Fibroblast of skin of scalp (primary cell): ENCODE data around the gene TTYH1.
A peak's percentile ranks its signal among the peaks of the same experiment; 100 is the strongest.
"Not testable (repeated sequence)": the region's sequence is repeated elsewhere in the genome, so short reads cannot be mapped to it uniquely, and the experiment has no call there.

Source experiments
- DNase-seq: peaks from one replicate; pipeline ENCODE4 v3.0.0-alpha.2; 2013

Gene TTYH1

DNA sequence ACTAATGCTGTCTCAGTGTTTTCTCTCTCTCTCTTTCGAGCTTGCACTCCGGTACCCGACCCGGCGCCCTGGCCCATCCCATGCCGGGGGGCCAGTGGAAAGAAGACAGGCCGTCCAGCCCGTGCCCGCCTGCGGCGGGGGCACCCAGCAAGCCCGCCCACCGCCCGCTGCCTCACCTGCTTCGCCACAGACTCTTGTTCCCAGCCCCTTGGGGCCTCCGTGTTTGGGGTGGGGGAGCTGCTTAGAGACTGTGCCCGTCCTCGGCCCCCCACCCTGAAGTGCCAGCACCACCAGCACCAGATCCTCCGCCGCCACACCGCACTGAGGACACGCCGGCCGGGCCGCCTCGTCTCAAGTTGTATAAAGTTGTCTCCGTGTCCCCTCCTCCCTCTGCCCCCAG, 45.9 kb downstream of the TTYH1 start:
- no peak for DNase-seq

DNA sequence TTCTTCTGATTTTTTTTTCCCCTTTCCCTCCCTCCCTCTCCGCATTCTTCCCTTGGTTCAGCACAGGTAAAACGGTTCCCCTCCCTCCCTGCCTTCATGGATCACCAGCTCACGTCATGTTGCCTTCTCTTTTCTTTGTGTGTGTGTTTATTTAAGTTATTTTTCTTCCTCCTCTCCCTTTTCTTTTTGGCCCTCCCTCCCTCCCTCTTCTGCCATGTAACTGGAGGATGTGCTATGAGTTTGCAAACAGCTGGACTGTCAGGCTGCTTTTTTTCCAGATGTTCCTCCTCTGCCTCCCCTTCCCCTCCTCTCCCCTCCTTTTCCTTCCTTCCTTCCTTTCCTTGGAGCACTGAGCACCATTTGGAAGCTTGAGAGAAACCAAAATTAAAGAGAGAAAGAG, 46.3 kb downstream of the TTYH1 start:
- no peak for DNase-seq

DNA sequence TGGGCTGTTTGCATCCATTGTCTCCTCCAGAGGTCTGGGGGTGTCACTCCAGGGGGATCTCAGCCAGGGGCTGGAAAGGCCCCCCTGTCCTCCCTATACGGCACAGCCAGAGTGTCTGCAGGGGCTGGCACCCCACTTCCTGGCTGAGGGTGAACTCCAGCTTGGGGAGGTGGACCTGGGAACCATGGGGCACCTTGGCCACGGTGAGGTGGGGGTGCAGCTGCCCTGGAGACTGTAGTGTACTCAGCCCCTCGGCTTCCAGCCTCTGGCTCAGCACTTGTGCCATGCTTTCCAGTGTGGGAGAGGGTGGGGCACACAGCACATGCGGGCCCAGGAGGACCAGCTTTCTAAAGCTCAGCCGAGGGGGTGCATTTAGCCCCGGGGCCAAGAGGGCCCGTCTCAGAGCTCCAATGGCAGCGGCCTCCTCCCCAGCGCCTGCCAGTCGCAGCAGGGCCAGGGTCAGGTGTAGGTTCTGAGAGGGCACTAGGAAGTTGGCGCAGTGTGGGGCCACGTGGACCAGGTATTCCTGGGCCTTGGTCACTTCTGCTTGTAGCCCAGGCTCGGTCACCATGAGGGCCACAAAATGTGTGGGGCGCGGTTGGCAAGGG, 46.9 kb downstream of the TTYH1 start:
- DNase-seq: no peak

DNA sequence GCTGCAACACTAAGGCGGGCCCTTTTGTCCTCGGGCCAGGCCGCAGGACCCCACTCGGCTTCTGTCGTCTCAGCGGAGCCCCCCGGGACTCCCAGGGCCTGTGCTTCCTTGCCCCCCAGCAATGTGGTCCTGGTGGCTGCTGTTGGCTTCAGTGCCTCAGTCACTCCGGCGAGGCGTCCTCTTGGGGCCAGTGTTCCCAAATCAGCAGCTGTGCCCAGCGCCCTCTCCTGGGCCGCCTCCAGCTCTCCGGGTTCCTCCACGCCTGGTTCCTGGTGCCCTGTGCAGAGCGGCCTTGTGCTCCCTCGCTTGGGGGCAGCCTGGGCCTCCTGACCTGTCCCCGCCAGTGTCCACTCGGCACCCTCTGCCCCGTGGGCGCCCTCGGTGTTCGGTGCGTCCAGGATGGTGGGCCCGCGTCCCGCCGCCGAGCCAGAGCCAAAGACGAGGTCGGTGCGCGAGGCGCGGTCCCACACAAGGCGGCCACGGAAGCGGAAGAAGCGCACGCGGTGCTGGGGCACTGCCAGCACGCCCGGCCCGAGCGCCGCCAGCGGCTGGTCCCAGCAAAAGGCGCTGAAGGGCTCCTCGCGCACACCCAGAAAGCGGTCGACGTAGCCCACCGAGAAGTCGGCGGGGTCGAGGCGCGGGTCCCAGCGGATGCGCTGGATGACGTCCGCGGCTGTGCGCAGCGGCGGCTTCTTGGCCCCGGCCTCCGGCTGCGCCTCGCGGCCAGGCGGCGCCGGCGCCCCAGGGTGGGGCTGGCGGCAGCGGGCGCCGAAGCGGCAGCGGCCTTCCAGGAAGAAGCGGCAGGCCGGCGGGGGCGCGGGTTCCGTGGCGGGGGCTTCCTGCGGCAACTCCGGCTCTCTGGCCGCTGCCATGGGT, 47.6 kb downstream of the TTYH1 start:
- DNase-seq: peak; percentile 80

DNA sequence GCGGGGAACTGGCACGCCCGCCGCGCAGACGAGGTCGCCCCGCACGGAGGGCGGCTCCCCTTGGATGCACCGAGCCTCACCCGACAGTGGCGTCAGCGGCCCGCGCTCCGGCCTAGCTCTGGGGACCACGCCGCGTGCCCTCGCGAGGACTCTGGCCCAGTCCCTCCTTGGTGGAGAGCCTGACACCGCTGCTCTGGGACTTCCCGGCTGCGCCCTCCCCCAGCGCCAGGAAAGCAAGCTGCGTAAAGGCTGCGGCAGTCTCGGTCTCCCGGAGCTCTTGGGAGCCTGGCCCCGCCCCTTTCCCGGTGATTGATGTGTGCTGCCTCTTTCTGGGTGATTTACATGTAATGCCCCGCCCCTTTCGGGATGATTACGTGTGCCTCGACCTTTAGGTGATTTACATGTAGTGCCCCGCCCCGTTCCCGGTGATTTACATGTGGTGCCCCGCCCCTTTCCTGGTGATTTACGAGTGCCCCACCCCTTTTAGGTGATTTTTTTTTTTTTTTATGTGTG, 48.3 kb downstream of the TTYH1 start, which contains the start of gene LENG9:
Gene LENG9, minus strand, starts transcription at position 248 of the 513 bp plus-strand sequence. CDS start 252 bp downstream, outside the sequence.
- DNase-seq: peak; percentile 99

DNA sequence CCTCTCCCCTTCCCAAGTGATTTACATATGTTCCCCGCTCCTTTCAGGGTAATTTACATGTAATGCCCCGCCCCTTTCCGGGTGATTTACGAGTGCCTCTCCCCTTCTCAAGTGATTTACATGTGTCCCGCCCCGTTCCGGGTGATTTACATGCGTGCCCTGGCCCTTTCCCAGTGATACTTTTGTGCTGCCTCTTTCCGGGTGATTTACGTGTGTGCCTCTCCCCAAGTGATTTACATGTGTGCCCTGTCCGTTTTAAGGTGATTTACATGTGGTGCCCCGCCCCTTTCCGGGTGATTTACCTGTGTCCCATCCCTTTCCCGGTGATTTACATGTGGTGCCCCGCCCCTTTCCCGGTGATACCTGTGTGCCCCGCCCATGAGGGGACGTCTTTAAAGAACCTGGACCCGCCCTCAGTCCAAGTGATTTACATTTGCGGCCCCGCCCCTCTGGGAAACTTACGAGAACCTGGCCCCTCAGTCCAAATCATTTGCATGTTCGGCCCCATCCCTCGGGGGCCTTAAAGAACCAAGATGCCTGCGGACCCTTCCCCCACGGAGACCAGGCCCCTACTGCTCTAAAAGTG, 48.9 kb downstream of the TTYH1 start:
- DNase-seq: peak; percentile 82

DNA sequence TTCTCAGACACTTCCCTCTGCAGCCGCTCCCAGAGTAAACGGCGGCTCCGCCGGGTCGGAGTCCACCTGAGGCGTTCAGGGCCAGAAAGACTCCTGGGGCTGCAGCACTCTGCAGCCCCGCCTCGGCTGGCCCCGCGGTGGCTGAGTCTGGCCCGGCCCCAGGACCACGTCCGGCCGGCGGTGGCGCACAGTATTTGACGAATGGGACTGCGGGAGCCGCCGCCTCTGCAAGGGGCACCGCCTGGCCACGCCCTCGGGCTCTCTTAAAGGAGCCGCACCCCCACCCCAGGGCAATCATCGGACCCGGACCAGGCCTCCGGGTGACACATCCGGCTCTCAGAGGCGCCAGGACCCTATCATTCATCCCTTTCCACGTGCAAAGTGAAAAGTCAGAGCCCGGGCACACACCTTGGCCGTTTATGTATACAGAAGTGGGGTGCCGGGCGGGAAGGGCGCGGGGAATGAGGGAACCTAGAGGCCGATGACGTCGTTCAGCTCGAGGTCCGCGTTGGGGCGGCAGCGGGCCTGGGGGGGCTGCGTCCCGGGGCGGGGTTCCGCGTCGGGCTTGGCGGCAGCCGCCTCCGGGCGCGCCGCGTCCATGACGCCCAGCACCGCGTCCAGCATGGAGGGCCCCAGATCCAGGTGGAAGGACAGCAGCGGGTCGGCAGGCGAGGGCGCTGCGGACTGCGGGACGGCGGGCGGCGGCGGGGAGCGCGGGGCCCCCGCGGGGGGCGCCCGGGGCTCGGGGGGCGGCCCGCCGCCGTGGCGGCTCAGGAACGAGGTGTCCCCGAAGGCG, 49.6 kb downstream of the TTYH1 start:
- DNase-seq: peak; percentile 87

DNA sequence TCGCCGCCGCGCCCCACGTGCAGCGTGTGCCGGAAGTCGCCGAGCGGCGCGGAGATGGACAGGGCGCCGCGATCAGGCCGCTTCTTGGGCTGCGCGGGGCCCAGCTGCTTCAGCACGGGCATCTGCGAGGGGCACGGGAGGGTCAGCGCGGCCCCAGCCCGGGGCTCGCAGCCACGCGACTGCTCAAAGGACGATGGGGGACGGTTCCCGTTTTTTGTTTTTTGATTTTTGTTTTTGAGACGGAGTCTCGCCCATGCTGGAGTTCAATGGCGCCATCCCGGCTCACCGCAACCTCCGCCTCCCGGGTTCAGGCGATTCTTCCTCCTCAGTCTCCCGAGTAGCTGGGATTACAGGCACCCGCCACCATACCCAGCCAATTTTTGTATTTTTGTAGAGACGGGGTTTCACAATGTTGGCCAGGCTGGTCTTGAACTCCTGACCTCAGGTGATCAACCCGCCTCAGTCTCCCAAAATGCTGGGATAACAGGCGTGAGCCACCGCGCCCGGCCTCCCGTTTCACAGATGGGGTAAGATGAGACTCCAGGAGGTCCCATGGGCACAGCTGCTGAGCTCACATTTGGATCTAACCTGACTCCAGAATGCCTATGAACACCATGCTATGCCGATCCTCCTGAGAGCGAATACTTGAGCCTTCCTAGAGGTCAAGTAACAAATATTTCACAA, 50.3 kb downstream of the TTYH1 start:
- DNase-seq: no peak

DNA sequence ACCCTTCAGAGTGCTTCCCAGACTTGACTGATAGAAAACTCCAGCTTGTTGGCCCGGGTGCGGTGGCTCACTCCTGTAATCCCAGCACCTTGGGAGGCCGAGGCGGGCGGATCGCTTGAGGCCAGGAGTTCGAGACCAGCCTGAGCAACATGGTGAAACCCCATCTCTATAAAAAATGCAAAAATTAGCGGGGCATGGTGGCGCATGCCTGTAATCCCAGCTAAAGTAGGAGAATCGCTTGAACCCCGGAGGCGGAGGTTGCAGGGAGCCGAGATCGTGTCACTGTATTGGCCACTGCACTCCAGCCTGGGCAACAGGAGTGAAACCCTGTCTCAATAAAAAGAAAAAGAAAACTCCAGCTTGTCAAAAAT, 50.8 kb downstream of the TTYH1 start:
- DNase-seq: not testable (repeated sequence)

DNA sequence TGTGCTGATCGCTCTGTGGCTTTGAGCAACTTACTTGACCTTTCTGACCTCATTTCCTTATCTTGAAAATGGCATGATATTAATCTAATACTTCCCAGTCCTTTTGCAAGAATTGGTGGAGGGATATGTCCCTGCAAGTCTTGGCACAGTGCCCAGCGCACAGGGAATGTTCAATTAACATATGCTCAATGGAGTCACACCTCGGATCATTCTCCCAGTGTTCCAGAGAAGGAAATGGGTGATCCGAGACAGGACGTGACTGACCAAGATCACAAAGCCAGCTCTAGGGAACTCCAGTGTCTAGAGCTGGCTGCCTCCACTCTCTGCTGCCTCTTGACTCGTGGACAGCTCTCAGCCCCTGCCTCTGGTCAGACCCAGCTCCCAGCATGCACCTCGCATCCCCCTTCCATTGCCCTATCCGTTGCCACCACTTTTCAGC, 54.3 kb downstream of the TTYH1 start:
- no peak for DNase-seq

DNA sequence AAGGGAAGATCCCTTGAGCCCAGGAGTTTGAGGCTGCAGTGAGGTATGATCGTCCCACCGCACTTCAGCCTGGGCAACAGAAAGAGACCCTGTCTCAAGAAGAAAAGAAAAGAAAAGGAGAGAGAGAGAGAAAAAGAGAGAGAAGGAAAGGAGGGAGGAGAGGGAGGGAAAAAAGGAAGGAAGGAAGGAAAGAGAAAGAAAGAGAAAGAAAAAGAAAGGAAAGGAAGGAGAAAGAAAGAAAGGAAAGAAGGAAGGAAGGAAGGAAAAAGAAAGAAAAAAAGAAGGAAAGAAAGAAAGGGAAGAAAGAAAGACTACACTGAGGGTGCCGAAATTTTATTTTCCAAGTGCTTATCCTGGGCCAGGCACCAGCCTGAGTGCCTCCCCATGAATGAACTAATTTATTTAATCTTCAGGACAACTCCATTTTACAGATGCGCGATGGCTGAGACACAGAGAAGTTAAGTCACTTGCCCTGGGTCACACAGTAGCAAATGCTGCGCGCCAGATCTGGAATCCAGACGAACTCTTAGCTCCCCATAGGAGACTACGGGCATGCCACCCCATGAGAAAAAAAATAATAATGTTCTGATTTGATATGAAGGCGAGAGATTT, 55.1 kb downstream of the TTYH1 start:
- DNase-seq: no peak

DNA sequence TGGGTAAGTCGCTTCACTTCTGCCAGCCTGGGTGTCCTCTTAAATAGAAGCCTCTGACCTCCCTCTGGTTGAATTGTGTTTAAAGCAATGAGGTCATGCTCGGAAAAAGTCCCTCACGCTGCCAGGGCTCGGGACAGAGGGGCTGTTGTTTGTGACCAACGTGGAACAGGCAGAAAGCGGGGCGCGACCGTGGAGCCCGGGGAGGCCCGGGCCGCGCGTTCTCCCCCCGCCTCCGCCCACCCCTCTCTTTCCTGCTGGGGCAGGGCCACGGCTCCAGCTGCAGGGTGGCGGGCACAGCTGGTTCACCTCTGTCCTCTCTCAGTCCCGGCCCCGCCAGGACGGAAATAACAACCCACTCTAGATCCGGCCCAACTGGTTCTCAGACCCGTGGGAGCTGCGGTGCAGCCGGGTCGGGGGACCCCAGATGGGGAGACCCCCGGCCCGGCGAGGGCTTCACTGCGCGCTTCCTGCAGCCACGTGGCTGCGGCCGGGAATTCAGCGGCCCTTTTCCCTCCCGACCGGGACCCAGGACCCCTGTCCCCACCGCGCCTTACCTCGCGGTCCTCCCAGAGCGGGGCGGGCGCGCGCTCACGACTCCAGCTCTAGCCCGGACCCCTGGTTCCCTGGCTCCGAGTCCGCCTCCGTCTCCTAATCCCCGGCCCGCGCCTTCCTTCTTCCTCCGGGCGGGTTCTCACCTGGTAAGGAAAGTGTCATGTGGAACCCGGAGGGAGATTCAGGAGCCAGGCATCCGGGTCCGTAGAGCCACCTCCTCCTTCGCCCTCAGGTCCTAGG, 55.9 kb downstream of the TTYH1 start:
- no peak for DNase-seq

DNA sequence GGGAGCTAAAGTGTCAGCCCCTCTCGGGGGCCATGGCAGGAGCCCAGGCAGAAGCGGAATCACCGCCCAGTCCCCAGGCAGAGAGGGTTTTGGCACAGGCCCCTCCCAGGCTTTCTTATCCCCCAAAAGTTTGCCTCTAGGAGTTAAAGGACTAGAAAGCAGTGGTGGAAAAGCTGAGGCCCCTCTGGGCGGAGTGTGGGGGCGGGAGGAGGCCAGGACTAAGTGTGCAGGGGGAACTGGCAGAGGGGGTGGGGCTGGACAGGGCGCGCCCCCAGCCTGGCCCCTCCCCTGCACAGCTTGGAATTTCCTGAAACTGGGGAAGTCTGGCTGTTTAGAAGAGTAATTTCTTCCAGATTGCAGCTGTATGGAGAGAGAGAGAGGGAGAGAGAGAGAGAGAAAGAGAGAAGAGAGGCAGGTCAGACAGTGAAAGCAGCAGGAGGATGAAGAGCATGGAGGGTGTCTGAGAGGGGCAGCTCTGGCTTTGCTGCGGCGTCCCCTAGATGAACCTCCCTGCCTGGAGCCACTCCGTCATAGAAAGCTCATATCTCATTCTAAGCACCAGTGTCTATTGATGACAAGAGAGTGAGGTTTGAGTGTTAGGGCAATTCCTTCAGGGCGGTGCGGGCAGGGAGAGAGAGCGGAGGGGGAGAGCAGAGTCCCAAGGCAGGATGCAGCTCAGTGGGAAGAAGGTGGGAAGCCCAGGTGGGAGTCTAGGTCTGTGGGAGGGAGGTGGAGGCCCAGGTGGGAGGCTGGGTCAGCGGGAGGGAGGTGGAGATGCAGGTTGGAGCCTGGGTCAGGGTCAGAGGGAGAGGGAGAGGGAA, 58.0 kb downstream of the TTYH1 start, which contains the start of gene CDC42EP5:
Gene CDC42EP5, minus strand, starts transcription at position 226 of the 821 bp plus-strand sequence. CDS start 7,749 bp downstream, outside the sequence.
- peak; percentile 93 for DNase-seq

DNA sequence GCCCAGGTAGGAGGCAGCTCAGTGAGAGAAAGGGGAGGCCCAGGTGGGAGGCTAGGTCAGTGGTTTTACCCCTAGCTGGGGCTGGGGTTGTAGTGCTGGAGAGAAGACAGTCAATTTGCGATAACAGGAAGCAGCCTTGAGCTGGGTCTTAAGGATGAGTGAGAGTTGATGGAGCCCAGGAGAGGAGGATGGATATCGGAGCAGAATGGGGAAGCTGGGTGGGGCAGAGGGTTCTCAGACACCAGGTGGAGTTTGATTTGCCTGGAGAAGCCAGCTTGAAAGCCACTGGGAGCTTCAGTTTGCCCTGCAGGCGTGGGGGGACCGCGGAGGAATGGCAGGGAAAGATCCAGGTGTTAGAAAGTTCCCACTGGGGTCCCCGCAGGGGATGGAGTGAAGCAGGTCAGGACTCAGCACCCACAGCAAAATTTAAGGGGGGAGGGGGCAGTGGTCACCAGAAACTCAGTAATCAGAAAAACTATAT, 58.7 kb downstream of the TTYH1 start:
- no peak for DNase-seq

DNA sequence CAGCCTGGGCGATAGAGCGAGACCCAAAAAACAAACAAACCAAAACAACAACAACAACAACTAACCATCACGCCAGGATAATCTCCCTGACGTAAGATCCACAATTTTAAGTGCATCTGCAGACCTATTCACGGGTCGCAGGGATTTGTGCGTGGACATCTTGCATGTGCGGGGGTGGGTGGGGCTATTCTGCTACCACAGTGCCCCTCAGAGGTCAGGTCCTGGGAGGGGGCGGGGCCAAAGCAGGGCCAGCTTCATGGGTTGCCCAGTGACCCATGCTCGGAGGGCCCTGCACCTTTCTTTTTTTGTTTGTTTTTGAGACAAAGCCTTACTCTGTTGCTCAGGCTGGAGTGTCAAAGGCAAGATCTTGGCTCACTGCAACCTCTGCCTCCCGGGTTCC, 60.4 kb downstream of the TTYH1 start:
- DNase-seq: no peak

DNA sequence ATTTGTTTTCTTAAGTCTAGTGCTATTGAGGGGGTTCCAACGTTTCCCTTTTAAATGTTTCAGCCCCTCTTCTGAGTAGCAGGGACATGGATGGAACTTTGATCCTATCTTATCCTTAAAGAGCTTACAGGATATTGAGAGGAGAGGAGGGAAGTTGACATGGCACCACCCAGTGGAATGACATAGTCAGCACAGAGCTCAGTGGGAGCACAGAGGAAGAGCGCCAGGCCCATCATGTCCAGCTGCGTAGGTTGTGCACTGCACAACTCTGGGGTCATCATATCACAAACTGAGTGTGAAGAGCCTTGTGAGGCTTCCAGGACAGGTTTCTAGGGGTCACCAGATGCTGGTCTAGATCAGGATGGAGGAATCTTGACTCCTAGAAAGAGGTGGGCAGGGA, 62.4 kb downstream of the TTYH1 start:
- no peak for DNase-seq

DNA sequence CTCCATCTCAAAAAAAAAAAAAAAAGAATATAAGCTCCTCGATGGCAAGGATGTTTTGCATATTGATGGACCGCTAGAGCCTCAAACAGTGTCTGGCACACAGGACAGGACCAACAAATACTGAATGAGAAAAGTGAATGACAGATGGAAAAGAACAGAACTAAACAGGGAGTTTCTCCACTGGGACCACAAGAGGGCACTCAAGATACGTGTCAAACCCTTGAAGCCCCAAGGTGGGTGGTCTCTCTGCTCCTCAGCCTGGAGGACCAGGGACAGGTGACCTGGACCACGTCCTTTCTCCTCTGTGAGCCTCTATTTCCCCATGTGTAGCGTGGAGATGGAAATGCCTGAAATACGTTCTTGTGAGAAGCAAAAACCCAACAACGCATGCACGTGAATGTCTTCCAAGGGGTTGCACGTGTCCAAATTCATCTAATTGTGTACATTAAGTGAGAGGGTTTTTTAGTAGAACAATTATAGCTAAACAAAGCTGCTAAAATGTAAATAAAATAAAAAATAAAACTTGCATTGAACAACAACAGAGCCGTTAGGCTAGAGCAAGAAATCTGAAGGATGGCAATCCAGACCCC, 63.5 kb downstream of the TTYH1 start:
- DNase-seq: peak; percentile 61

DNA sequence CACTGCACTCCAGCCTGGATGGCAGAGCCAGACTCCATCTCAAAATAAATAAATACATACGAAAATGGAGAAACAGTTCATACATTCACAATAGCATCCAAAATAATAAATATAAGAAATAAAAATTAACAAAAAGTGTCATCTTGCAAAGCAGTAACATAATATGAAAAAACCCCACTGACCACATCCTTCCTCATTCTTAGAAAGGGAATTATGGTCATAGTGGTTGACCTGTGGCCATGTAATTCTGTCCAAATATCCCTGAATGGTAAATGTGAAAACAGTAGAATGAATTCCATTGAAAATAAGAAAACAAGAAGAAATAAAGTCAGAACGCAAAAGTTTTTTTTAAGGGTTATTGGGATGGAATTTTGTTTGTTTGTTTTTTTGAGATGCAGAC, 64.8 kb downstream of the TTYH1 start:
- DNase-seq: no peak

DNA sequence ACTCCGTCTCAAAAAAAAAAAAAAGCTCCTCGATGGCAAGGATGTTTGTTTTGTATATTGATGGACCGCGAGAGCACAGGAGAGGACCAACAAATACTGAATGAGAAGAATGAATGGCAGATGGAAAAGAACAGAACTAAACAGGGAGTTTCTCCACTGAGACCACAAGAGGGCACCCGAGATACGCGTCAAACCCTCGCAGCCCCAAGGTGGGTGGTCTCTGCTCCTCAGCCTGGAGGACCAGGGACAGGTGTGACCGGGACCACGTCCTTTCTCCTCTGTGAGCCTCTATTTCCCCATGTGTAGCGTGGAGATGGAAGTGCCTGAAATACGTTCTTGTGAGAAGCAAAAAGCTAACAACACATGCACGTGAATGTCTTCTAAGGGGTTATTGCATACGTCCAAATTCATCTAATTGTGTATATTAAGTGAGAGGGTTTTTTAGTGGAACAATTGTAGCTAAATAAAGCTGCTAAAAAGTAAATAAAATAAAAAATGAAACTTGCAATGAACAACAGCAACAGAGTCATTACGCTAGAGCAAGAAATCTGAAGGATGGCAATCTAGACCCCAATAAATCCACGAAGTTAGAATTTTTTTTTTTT, 66.2 kb downstream of the TTYH1 start:
- peak; percentile 44 for DNase-seq
